CD4-positive, alpha-beta T cell treated with Interferon alpha-2 for 1 hour (primary cell): ENCODE data around the gene INTS6.

ENCODE experiments used
- DNase-seq, 2 donors: peaks; one replicate each; pipeline ENCODE4 v3.0.0-alpha.2; 2020 to 2022

The INTS6 gene

DNA sequence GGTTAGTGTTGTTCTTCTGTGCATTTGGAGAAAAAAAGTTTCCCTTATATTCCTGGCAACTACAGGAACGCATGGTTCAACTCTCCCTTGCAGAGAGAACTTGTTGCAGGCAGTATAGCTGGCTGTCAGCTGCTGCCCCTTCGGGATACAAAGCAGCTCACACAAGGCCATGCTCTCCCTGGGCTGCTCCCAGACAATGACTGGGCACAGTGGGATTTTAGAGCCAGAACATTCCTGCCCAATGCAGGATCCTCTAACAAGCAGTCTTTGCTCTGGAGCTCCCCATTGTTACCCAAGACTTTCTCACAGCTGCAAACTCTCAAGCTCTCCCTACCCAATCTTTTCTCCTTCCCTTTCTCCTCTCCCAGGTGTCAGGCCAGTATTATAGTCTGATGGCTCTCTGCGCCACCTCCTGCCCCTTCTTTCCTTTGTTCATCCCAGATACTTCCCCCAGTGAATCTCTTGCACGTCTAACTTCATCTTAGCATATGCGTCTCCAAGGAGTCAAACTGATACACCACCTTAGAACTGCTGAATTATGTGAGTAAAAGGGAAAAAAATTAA lies 140.8 kb downstream of the INTS6 start:
- DNase-seq: no peak
